HCT116 (cell line): ENCODE data around the gene GRM2. TPM values are rescaled to one million over a fixed set of nuclear protein-coding genes. Genes with fewer than 3 reads are reported as not detected.

Source experiments
- ATAC-seq: fragments of 200-7000 bp; cut with Tn5 transposase; 2 replicates; pipeline ENCODE4 v1.9.1; 2020; ENCODE audit warnings: mild to moderate bottlenecking, moderate library complexity
- BruUV-seq: library from RNA; stranded (reverse); fragments of 400-500 nt; replicated peaks from 2 replicates; lab custom pipeline; 2021; lab: Mats Ljungman, UMichigan
- CTCF ChIA-PET: fragments of 300-600 bp; sonication (Branson Sonifier 250); formaldehyde crosslinking; loops from one replicate; lab custom pipeline; 2021; ENCODE audit warnings: antibody characterized with exemption; lab: Charles Lee
- POLR2A ChIA-PET: fragments of 300-600, 350-600 bp; sonication (Branson Sonifier 250); formaldehyde crosslinking; loops from one replicate; lab custom pipeline; 2021; ENCODE audit warnings: antibody characterized with exemption; lab: Charles Lee
- RAD21 ChIA-PET, 2 experiments: fragments of 300-600 bp; sonication (Branson Sonifier 250); formaldehyde crosslinking; loops; one replicate each; lab custom pipeline; 2023; ENCODE audit warnings: low total read pairs in 2 of 2; ENCODE audit not compliant: uncharacterized antibody in 2 of 2, unreplicated experiment in 2 of 2, low non-redundant PET in 1 of 2; lab: Charles Lee
- DNase-seq: peaks from one replicate; pipeline ENCODE4 v3.0.0-alpha.2; 2010; ENCODE audit warnings: low read depth, low spot score
- H2AFZ ChIP-seq: fragments of 200-600 bp; shearing (Covaris generic), sonication (generic); 2 replicates; pipeline ENCODE4 v1.6.1; 2017; ENCODE audit warnings: low read depth, mixed run types, mixed read lengths, antibody characterized with exemption, low read length; ENCODE audit not compliant: poor library complexity, severe bottlenecking
- H3K27ac ChIP-seq: 2 replicates; pipeline ENCODE4 v1.5.1; 2012; ENCODE audit warnings: low read depth, low read length
- H3K27me3 ChIP-seq: fragments of 200-600 bp; sonication (generic); 2 replicates; pipeline ENCODE4 v1.6.1; 2016; ENCODE audit warnings: mixed run types, low read length, mixed read lengths; ENCODE audit not compliant: insufficient read depth
- H3K36me3 ChIP-seq, 2 experiments: fragments of 200-500 bp in 1 of 2; fragments of 200-600 bp in 1 of 2; sonication (Bioruptor generic) in 1 of 2; sonication (generic) in 1 of 2; 2 replicates each; pipeline versions ENCODE4 v1.5.1 to v1.6.1; 2014 to 2016; ENCODE audit warnings: low read length in 2 of 2, inconsistent platforms in 1 of 2, mixed read lengths in 1 of 2, mixed run types in 1 of 2; ENCODE audit not compliant: insufficient read depth in 2 of 2, control insufficient read depth in 1 of 2
- H3K4me1 ChIP-seq, 2 experiments: fragments of 200-600 bp in 1 of 2; sonication (generic) in 1 of 2; 2 replicates each; pipeline versions ENCODE4 v1.5.1 to v1.6.1; 2012 to 2017; ENCODE audit warnings: low read length in 2 of 2, inconsistent platforms in 1 of 2, mild to moderate bottlenecking in 1 of 2, mixed read lengths in 1 of 2, mixed run types in 1 of 2, moderate library complexity in 1 of 2; ENCODE audit not compliant: insufficient read depth in 2 of 2, control insufficient read depth in 1 of 2
- H3K4me2 ChIP-seq: fragments of 200-600 bp; sonication (generic); 2 replicates; pipeline ENCODE4 v1.6.1; 2017; ENCODE audit warnings: mixed run types, low read length, mixed read lengths
- H3K4me3 ChIP-seq, 2 experiments: fragments of 200-600 bp in 1 of 2; sonication (generic) in 1 of 2; replicated peaks in 1 of 2; 2 replicates each; pipeline ENCODE4 v1.5.1; 2011 to 2016; ENCODE audit warnings: low read length in 2 of 2, control low read depth in 1 of 2, low read depth in 1 of 2, mild to moderate bottlenecking in 1 of 2, mixed read lengths in 1 of 2, mixed run types in 1 of 2
- H3K79me2 ChIP-seq: fragments of 200-600 bp; sonication (generic); 2 replicates; pipeline ENCODE4 v1.6.1; 2017; ENCODE audit warnings: mild to moderate bottlenecking, mixed run types, low read length, moderate library complexity, mixed read lengths; ENCODE audit not compliant: insufficient read depth
- H3K9ac ChIP-seq: fragments of 200-600 bp; sonication (generic); 2 replicates; pipeline ENCODE4 v1.6.1; 2016; ENCODE audit warnings: low read length, mixed read lengths
- H3K9me2 ChIP-seq: fragments of 200-600 bp; sonication (generic), shearing (Covaris generic); 2 replicates; pipeline ENCODE4 v1.6.1; 2017; ENCODE audit warnings: mixed run types, mild to moderate bottlenecking, moderate library complexity; ENCODE audit not compliant: insufficient read depth
- H3K9me3 ChIP-seq, 2 experiments: fragments of 200-500 bp in 1 of 2; fragments of 200-600 bp in 1 of 2; sonication (Bioruptor generic) in 1 of 2; sonication (generic) in 1 of 2; 2 replicates each; pipeline ENCODE4 v1.6.1; 2014 to 2017; ENCODE audit warnings: low read length in 2 of 2, mixed read lengths in 2 of 2, inconsistent platforms in 1 of 2, low read depth in 1 of 2, mild to moderate bottlenecking in 1 of 2, mixed run types in 1 of 2, moderate library complexity in 1 of 2; ENCODE audit not compliant: control insufficient read depth in 1 of 2, insufficient read depth in 1 of 2
- H4K20me1 ChIP-seq: fragments of 200-600 bp; sonication (generic), shearing (Covaris generic); 2 replicates; pipeline ENCODE4 v1.6.1; 2017; ENCODE audit warnings: mixed run types, mild to moderate bottlenecking, moderate library complexity; ENCODE audit not compliant: insufficient read depth
- CBX3 ChIP-seq: IDR thresholded peaks from 2 replicates; pipeline ENCODE4 v1.6.1; 2012; ENCODE audit warnings: low read depth
- RAD21 ChIP-seq: IDR thresholded peaks from 2 replicates; pipeline ENCODE4 v1.6.1; 2012; ENCODE audit warnings: low read depth, mild to moderate bottlenecking
- ZNF274 ChIP-seq: fragments of 200-500 bp; sonication (Bioruptor generic); IDR thresholded peaks from 2 replicates; pipeline ENCODE4 v1.6.1; 2014; ENCODE audit warnings: mild to moderate bottlenecking, low read depth, low read length, inconsistent platforms
- intact Hi-C: fragments of 100-400 bp; cut with micrococcal nuclease; formaldehyde crosslinking; loops from 2 replicates; pipeline ENCODE4 v1.10.0; 2022
- total RNA-seq: library from RNA; stranded (reverse); gene quantifications from one replicate; pipeline ENCODE4 v1.2.1, GENCODE V29; 2021; ENCODE audit not compliant: unreplicated experiment
- TF ChIP-seq, protein P1 (sequence below), 3 experiments: fragments of 200-600 bp in 1 of 3; sonication (generic) in 1 of 3; IDR thresholded peaks in 2 of 3; conservative IDR thresholded peaks in 1 of 3; 2 replicates each; pipeline ENCODE4 v1.5.1; 2012 to 2017; ENCODE audit warnings: low read depth in 2 of 3, low read length in 2 of 3, antibody characterized with exemption in 1 of 3, borderline replicate concordance in 1 of 3, control low read depth in 1 of 3, mild to moderate bottlenecking in 1 of 3, mixed read lengths in 1 of 3, mixed run types in 1 of 3, moderate library complexity in 1 of 3; ENCODE audit not compliant: insufficient read depth in 1 of 3

The GRM2 gene
- total RNA-seq, 1 experiment from 2014 or later: 0.32 TPM

DNA sequence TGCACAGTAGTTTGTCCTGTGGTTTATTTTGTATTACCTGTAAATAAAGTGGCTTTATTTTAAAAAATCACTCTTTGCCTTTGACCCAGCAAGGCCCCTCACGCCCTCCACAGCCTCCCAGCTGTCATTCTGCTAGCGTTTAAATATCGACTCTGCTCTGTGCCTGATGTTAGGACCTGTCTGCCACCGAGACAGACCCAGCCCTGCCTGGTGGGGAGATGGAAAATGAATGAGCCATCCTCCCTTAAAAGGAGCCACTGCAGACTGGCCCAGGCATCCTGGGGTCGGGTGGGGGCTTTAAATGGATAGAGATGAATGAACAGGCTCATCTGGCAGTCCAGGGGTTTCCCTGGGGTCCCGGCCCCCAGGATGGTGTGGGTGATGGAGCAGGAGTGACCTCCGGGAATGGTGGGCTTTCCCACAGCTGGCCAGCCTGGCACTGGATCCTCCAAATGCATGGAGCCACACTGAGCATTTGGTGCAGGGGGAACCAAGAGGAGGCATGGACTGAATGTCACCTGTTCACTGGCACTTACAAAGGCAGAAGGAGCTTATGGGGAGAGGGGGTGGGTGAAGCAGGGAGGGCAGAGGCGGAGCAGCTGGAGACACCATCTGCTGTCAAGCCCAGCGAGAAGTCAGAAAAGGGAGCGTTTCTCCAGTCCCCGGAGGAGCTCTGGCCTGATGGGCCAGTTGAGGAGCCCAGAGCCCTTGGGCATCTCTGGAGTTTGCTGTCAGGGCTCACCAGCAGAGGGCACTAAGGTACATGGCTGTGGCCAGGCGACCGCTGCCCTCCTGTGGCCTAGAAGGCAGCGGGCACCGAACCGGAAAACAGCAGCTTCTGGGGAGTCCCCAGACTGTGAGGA lies 11.9 kb downstream of the GRM2 start:
- Histone ChIP-seq H3K4me1 (peaks cover 0 to 7% of the 10 kb centered on the region in 2 experiments; a peak in 2 of 4 replicates), H3K79me2 (no peaks in the 10 kb centered on the region), H3K36me3 (no peaks in the 10 kb centered on the region), H3K4me2 (peak overlapping the region; percentile 4), H2AFZ (no peak overlapping the region), H3K9me2 (no peaks in the 10 kb centered on the region), H3K27ac (no peak overlapping the region), H3K4me3 (no peak overlapping the region), H3K27me3 (0 out of 2 replicates have a peak, but pooled peaks cover 4% of the 10 kb centered on the region), H3K9ac (no peak overlapping the region), H3K9me3 (no peaks in the 10 kb centered on the region), H4K20me1 (no peaks in the 10 kb centered on the region)
- intact Hi-C loops: loop anchor here (1.0 to 5.0 kb wide), 2 partner anchors 82 to 264 kb away; partner anchors contain the start of gene ACY1
- ChIA-PET POLR2A (no interaction called here), CTCF (interaction anchor here (1.0 to 2.7 kb wide), 16 partner anchors 9 to 264 kb away, joined by 3 to 31 read pairs (median 5); partner anchors contain the start of genes ABHD14B, ACY1, DCAF1 and RRP9), RAD21 (interaction anchor here in 1 of 2 experiments (0.8 to 0.9 kb wide), 2 partner anchors 81 to 1103 kb away, joined by 3 read pairs; no protein-coding TSS in a partner anchor)
- peak; percentile 68 for DNase-seq
- ATAC-seq: peak; percentile 96
- peak; percentile 93 for TF ChIP-seq RAD21
- TF ChIP-seq ZNF274: no peak
- TF ChIP-seq, protein P1, sequence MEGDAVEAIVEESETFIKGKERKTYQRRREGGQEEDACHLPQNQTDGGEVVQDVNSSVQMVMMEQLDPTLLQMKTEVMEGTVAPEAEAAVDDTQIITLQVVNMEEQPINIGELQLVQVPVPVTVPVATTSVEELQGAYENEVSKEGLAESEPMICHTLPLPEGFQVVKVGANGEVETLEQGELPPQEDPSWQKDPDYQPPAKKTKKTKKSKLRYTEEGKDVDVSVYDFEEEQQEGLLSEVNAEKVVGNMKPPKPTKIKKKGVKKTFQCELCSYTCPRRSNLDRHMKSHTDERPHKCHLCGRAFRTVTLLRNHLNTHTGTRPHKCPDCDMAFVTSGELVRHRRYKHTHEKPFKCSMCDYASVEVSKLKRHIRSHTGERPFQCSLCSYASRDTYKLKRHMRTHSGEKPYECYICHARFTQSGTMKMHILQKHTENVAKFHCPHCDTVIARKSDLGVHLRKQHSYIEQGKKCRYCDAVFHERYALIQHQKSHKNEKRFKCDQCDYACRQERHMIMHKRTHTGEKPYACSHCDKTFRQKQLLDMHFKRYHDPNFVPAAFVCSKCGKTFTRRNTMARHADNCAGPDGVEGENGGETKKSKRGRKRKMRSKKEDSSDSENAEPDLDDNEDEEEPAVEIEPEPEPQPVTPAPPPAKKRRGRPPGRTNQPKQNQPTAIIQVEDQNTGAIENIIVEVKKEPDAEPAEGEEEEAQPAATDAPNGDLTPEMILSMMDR (IDR thresholded peaks at IDR 0.05 in 2 of 3, conservative IDR thresholded peaks at IDR 0.05 in 1 of 3; ENCODE audit: borderline replicate concordance in 1 of 3, insufficient read depth in 1 of 3, low read depth in 2 of 3, low read length in 2 of 3): peak; percentile 97 to 100 (median 99)
- TF ChIP-seq CBX3: peak; percentile 85
- BruUV-seq: no TSS peak
